ENCODE data around the gene CTSG. TPM values are rescaled to one million over a fixed set of nuclear protein-coding genes. Genes with fewer than 3 reads are reported as not detected.
"Not testable (repeated sequence)": the region's sequence is repeated elsewhere in the genome, so short reads cannot be mapped to it uniquely, and the experiment has no call there.

CTSG gene
- total and polyA plus RNA-seq, 4 donors = 0.55 to 9.6 (median 3.5) TPM

- ATAC-seq (ENCODE audit: insufficient read depth, low FRiP score) (no peak), DNase-seq (peak in 1 of 3 donors; percentile 5)
- Histone ChIP-seq H3K36me3 (ENCODE audit: control insufficient read depth in 4 of 4, insufficient read depth in 4 of 4, low read length in 4 of 4) (no peaks in the 10 kb centered on the region), H3K27me3 (ENCODE audit: control insufficient read depth in 3 of 3, insufficient read depth in 3 of 3, low read length in 2 of 3) (no peaks in the 10 kb centered on the region), H3K9ac (ENCODE audit: insufficient read depth in 1 of 2, low read length in 2 of 2) (no peak overlapping the region), H3K4me3 (no peak overlapping the region), H3K27ac (ENCODE audit: low read depth in 1 of 2, low read length in 1 of 2) (no peak overlapping the region), H3K9me3 (ENCODE audit: control insufficient read depth in 4 of 4, insufficient read depth in 3 of 4, low read length in 3 of 4) (peaks cover 0 to 19% (median 7%) of the 10 kb centered on the region in 4 donors), H3K4me1 (ENCODE audit: control insufficient read depth in 5 of 5, insufficient read depth in 5 of 5, low read length in 5 of 5) (no peaks in the 10 kb centered on the region)
- WGBS, 2 donors = 64 to 76% methylated on average over 2 of the region's 2 CpGs
- TF ChIP-seq CTCF (IDR thresholded peaks at IDR 0.05; ENCODE audit: control extremely low read depth, extremely low read depth) = no peak
These were observed 10.3 kb downstream of the CTSG start for GRCh38 chr14:24565766-24566165.

- peaks cover 0 to 19% (median 7%) of the 10 kb centered on the region in 4 donors for H3K9me3 ChIP-seq (ENCODE audit: control insufficient read depth in 4 of 4, insufficient read depth in 3 of 4, low read length in 3 of 4)
- no peaks in the 10 kb centered on the region for H3K4me1 ChIP-seq (ENCODE audit: control insufficient read depth in 5 of 5, insufficient read depth in 5 of 5, low read length in 5 of 5)
- no peaks in the 10 kb centered on the region for H3K36me3 ChIP-seq (ENCODE audit: control insufficient read depth in 4 of 4, insufficient read depth in 4 of 4, low read length in 4 of 4)
- no peak for TF ChIP-seq CTCF (IDR thresholded peaks at IDR 0.05; ENCODE audit: control extremely low read depth, extremely low read depth)
- H3K4me3 ChIP-seq = no peak overlapping the region
- H3K27me3 ChIP-seq (ENCODE audit: control insufficient read depth in 3 of 3, insufficient read depth in 3 of 3, low read length in 2 of 3) = no peaks in the 10 kb centered on the region
- H3K9ac ChIP-seq (ENCODE audit: insufficient read depth in 1 of 2, low read length in 2 of 2) = no peak overlapping the region
- DNase-seq (no peak), ATAC-seq (ENCODE audit: insufficient read depth, low FRiP score) (no peak)
- 77 to 89% methylated on average over 3 of the region's 3 CpGs for WGBS, 2 donors
- H3K27ac ChIP-seq (ENCODE audit: low read depth in 1 of 2, low read length in 1 of 2) = no peak overlapping the region
These were observed 12.5 kb downstream of the CTSG start for GRCh38 chr14:24563505-24563904.

GRCh38 chr14:24556756-24557155 is 19.3 kb downstream of the CTSG start:
- no peaks in the 10 kb centered on the region for H3K36me3 ChIP-seq (ENCODE audit: control insufficient read depth in 4 of 4, insufficient read depth in 4 of 4, low read length in 4 of 4)
- no peaks in the 10 kb centered on the region for H3K4me1 ChIP-seq (ENCODE audit: control insufficient read depth in 5 of 5, insufficient read depth in 5 of 5, low read length in 5 of 5)
- no peak for TF ChIP-seq CTCF (IDR thresholded peaks at IDR 0.05; ENCODE audit: control extremely low read depth, extremely low read depth)
- ATAC-seq (ENCODE audit: insufficient read depth, low FRiP score) (no peak), DNase-seq (no peak)
- H3K9me3 ChIP-seq (ENCODE audit: control insufficient read depth in 4 of 4, insufficient read depth in 3 of 4, low read length in 3 of 4) = peaks cover 0 to 3% (median 1%) of the 10 kb centered on the region in 4 donors
- H3K4me3 ChIP-seq = no peak overlapping the region
- no peaks in the 10 kb centered on the region for H3K27me3 ChIP-seq (ENCODE audit: control insufficient read depth in 3 of 3, insufficient read depth in 3 of 3, low read length in 2 of 3)
- WGBS, 2 donors = 66 to 75% methylated on average over 4 of the region's 4 CpGs
- no peak overlapping the region for H3K27ac ChIP-seq (ENCODE audit: low read depth in 1 of 2, low read length in 1 of 2)
- H3K9ac ChIP-seq (ENCODE audit: insufficient read depth in 1 of 2, low read length in 2 of 2) = no peak overlapping the region

GRCh38 chr14:24549064-24549463 is 27.0 kb downstream of the CTSG start:
- not testable (repeated sequence) for H3K4me1 ChIP-seq (ENCODE audit: control insufficient read depth in 5 of 5, insufficient read depth in 5 of 5, low read length in 5 of 5); ATAC-seq (ENCODE audit: insufficient read depth, low FRiP score); H3K36me3 ChIP-seq (ENCODE audit: control insufficient read depth in 4 of 4, insufficient read depth in 4 of 4, low read length in 4 of 4); H3K9me3 ChIP-seq (ENCODE audit: control insufficient read depth in 4 of 4, insufficient read depth in 3 of 4, low read length in 3 of 4); H3K27ac ChIP-seq (ENCODE audit: low read depth in 1 of 2, low read length in 1 of 2); DNase-seq; H3K27me3 ChIP-seq (ENCODE audit: control insufficient read depth in 3 of 3, insufficient read depth in 3 of 3, low read length in 2 of 3); H3K9ac ChIP-seq (ENCODE audit: insufficient read depth in 1 of 2, low read length in 2 of 2); H3K4me3 ChIP-seq
- WGBS, 2 donors = 61 to 76% methylated on average over 1 of the region's 1 CpG

Data from lung (tissue), 12 donors.